ENCODE data around the gene ZKSCAN3.

- TF ChIP-seq CTCF (IDR thresholded peaks at IDR 0.05) (no peak), ZFX (IDR thresholded peaks at IDR 0.05; ENCODE audit: borderline replicate concordance) (no peak)
Measured at GRCh38 chr6:28311139-28311823, 38.5 kb upstream of the ZKSCAN3 start.

Measured in 22Rv1 (cell line).